Smooth muscle cell of bladder (primary cell): Measurements from ENCODE around the gene TMTC2. TPM values are rescaled to one million over a fixed set of nuclear protein-coding genes. Genes with fewer than 3 reads are reported as not detected.

Experiments
- total RNA-seq: library from RNA; depleted of rRNA; stranded (reverse); fragments of >200 nt; gene quantifications from 2 replicates; pipeline ENCODE4 v1.2.3, GENCODE V29; 2014

The TMTC2 gene
- 36.4 and 49.8 TPM in 2 replicates for total RNA-seq

DNA sequence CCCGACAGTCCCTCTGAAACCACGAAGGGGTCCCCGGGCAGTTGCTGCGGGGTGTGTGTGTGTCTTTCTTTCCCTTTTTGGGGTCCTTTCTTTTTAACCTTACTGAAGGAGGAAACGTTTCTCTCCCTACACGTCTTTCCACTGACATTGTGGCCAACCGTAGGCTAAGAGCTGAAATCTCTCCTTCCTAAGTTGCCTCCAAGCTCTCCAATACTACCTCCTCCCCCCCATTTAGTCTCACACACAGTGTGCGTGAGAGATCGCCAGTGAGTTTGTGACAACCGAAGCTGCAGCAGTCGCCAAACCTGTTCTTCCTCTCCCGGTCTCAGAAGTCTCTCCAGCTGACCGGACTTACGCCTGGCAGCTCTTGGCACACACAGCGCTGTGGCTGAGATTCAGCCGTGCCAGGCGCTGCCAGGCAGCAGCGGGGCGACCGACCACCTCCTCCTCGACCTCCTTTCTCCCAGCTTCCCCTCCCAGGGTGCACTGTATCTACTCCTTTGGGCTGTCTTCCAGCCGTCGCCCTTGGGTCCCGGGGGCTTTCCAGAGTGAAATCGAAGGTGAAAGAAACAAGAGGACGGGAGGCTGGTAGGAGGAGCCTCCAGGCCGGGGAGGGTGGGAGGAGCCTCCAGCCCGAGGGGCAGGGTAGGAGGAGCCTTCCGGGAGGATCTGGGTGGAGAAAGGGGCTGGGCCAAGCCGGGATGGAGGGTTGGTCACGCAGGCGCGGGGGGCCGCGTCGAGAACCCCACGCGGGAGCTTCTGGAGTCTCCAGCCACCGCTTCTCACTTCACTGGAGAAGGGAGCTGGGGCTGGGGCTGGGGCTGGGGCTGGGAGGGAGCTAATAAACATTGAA lies at the start of gene TMTC2:
Gene TMTC2 (plus strand): TSS at position 739 of the 853 bp plus-strand sequence.

